Measurements from ENCODE around the gene SH2D1B. TPM values are rescaled to one million over a fixed set of nuclear protein-coding genes. Genes with fewer than 3 reads are reported as not detected.

SH2D1B gene
- total RNA-seq, 1 experiment from 2014 or later: not detected

- DNase-seq (ENCODE audit: low read depth): no peak
- in situ Hi-C loops (cut with HindIII; ENCODE audit: low pct_unique_long_range_greater_than_20kb, low sequenced_read_pairs): no loop called here
These were observed 6.1 kb downstream of the SH2D1B start for GRCh38 chr1:162405800-162406199.

- DNase-seq (ENCODE audit: low read depth): no peak
- in situ Hi-C loops (cut with HindIII; ENCODE audit: low pct_unique_long_range_greater_than_20kb, low sequenced_read_pairs): no loop called here
These were observed 7.3 kb downstream of the SH2D1B start for GRCh38 chr1:162404550-162405160.

GRCh38 chr1:162400790-162401355, 11.1 kb downstream of the SH2D1B start:
- in situ Hi-C loops (cut with HindIII; ENCODE audit: low pct_unique_long_range_greater_than_20kb, low sequenced_read_pairs): no loop called here

GRCh38 chr1:162398999-162399580, 12.8 kb downstream of the SH2D1B start:
- in situ Hi-C loops (cut with HindIII; ENCODE audit: low pct_unique_long_range_greater_than_20kb, low sequenced_read_pairs): no loop called here
- no peak for DNase-seq (ENCODE audit: low read depth)

More at GRCh38 chr1:162400790-162401355, 11.1 kb downstream of the SH2D1B start:
- DNase-seq (ENCODE audit: low read depth): no peak

- DNase-seq (ENCODE audit: low read depth): no peak
- in situ Hi-C loops (cut with HindIII; ENCODE audit: low pct_unique_long_range_greater_than_20kb, low sequenced_read_pairs): no loop called here
These were observed 13.9 kb downstream of the SH2D1B start for GRCh38 chr1:162397943-162398560.

- in situ Hi-C loops (cut with HindIII; ENCODE audit: low pct_unique_long_range_greater_than_20kb, low sequenced_read_pairs): no loop called here
- no peak for DNase-seq (ENCODE audit: low read depth)
These were observed 14.9 kb downstream of the SH2D1B start for GRCh38 chr1:162397039-162397448.

GRCh38 chr1:162396201-162396906, 15.6 kb downstream of the SH2D1B start:
- in situ Hi-C loops (cut with HindIII; ENCODE audit: low pct_unique_long_range_greater_than_20kb, low sequenced_read_pairs): no loop called here
- DNase-seq (ENCODE audit: low read depth): no peak

GRCh38 chr1:162391790-162392563, 20.0 kb downstream of the SH2D1B start:
- no peak for DNase-seq (ENCODE audit: low read depth)
- in situ Hi-C loops (cut with HindIII; ENCODE audit: low pct_unique_long_range_greater_than_20kb, low sequenced_read_pairs): no loop called here

- in situ Hi-C loops (cut with HindIII; ENCODE audit: low pct_unique_long_range_greater_than_20kb, low sequenced_read_pairs): no loop called here
- DNase-seq (ENCODE audit: low read depth): no peak
These were observed 21.3 kb downstream of the SH2D1B start for GRCh38 chr1:162390396-162391185.

- DNase-seq (ENCODE audit: low read depth): no peak
- in situ Hi-C loops (cut with HindIII; ENCODE audit: low pct_unique_long_range_greater_than_20kb, low sequenced_read_pairs): no loop called here
These were observed 22.0 kb downstream of the SH2D1B start for GRCh38 chr1:162389971-162390370.

- DNase-seq (ENCODE audit: low read depth): peak; percentile 78
- in situ Hi-C loops (cut with HindIII; ENCODE audit: low pct_unique_long_range_greater_than_20kb, low sequenced_read_pairs): no loop called here
These were observed 22.7 kb downstream of the SH2D1B start for GRCh38 chr1:162389021-162389818.

- no peak for DNase-seq (ENCODE audit: low read depth)
- in situ Hi-C loops (cut with HindIII; ENCODE audit: low pct_unique_long_range_greater_than_20kb, low sequenced_read_pairs): no loop called here
These were observed 23.3 kb downstream of the SH2D1B start for GRCh38 chr1:162388615-162389014.

- no peak for DNase-seq (ENCODE audit: low read depth)
- in situ Hi-C loops (cut with HindIII; ENCODE audit: low pct_unique_long_range_greater_than_20kb, low sequenced_read_pairs): no loop called here
These were observed 23.8 kb downstream of the SH2D1B start for GRCh38 chr1:162388083-162388594.

- in situ Hi-C loops (cut with HindIII; ENCODE audit: low pct_unique_long_range_greater_than_20kb, low sequenced_read_pairs): no loop called here
- DNase-seq (ENCODE audit: low read depth): no peak
These were observed 24.5 kb downstream of the SH2D1B start for GRCh38 chr1:162387226-162388082.

GRCh38 chr1:162386292-162387225, 25.4 kb downstream of the SH2D1B start:
- in situ Hi-C loops (cut with HindIII; ENCODE audit: low pct_unique_long_range_greater_than_20kb, low sequenced_read_pairs): no loop called here
- DNase-seq (ENCODE audit: low read depth): no peak

Data from Caki2 (cell line).